ENCODE data around the gene PLRG1. TPM values are rescaled to one million over a fixed set of nuclear protein-coding genes. Genes with fewer than 3 reads are reported as not detected.

PLRG1 gene
- total RNA-seq, 1 donor from 2014 or later: 95.7 TPM

DNA sequence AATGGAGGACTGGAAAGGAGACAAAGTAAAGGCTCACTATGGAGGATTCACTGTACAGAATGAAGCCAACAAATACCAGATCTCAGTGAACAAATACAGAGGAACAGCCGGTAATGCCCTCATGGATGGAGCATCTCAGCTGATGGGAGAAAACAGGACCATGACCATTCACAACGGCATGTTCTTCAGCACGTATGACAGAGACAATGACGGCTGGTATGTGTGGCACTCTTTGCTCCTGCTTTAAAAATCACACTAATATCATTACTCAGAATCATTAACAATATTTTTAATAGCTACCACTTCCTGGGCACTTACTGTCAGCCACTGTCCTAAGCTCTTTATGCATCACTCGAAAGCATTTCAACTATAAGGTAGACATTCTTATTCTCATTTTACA, 19.4 kb upstream of the PLRG1 start:
- no peaks in the 10 kb centered on the region for H3K4me1 Mint-ChIP-seq (ENCODE audit: unreplicated experiment)
- peaks cover 3% of the 10 kb centered on the region for H3K27me3 Mint-ChIP-seq
- no peak overlapping the region for H3K27ac Mint-ChIP-seq
- no peak for TF ChIP-seq CTCF (conservative IDR thresholded peaks at IDR 0.05)
- no peak for DNase-seq (ENCODE audit: extremely low spot score, unreplicated experiment)
- no peaks in the 10 kb centered on the region for H3K9me3 Mint-ChIP-seq
- no peak overlapping the region for H3K4me3 Mint-ChIP-seq
- no peaks in the 10 kb centered on the region for H3K36me3 Mint-ChIP-seq

DNA sequence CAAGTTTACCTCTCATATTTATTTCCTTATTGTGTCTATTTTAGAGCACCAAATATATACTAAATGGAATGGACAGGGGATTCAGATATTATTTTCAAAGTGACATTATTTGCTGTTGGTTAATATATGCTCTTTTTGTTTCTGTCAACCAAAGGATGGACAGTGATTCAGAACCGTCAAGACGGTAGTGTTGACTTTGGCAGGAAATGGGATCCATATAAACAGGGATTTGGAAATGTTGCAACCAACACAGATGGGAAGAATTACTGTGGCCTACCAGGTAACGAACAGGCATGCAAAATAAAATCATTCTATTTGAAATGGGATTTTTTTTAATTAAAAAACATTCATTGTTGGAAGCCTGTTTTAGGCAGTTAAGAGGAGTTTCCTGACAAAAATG, 18.8 kb upstream of the PLRG1 start:
- TF ChIP-seq CTCF (conservative IDR thresholded peaks at IDR 0.05): no peak
- DNase-seq (ENCODE audit: extremely low spot score, unreplicated experiment): no peak
- Mint-ChIP-seq H3K27ac (no peak overlapping the region), H3K4me3 (no peak overlapping the region), H3K36me3 (no peaks in the 10 kb centered on the region), H3K27me3 (peaks cover 3% of the 10 kb centered on the region), H3K4me1 (ENCODE audit: unreplicated experiment) (no peaks in the 10 kb centered on the region), H3K9me3 (no peaks in the 10 kb centered on the region)

- no peak overlapping the region for H3K27ac Mint-ChIP-seq
- peaks cover 3% of the 10 kb centered on the region for H3K27me3 Mint-ChIP-seq
- no peaks in the 10 kb centered on the region for H3K9me3 Mint-ChIP-seq
- TF ChIP-seq CTCF (conservative IDR thresholded peaks at IDR 0.05): no peak
- no peak overlapping the region for H3K4me3 Mint-ChIP-seq
- H3K36me3 Mint-ChIP-seq: no peaks in the 10 kb centered on the region
- no peaks in the 10 kb centered on the region for H3K4me1 Mint-ChIP-seq (ENCODE audit: unreplicated experiment)
- no peak for DNase-seq (ENCODE audit: extremely low spot score, unreplicated experiment)
Observed at GRCh38 chr4:154566639-154567204, 16.5 kb upstream of the PLRG1 start.

- H3K36me3 Mint-ChIP-seq: no peaks in the 10 kb centered on the region
- no peaks in the 10 kb centered on the region for H3K9me3 Mint-ChIP-seq
- peaks cover 3% of the 10 kb centered on the region for H3K27me3 Mint-ChIP-seq
- no peak for TF ChIP-seq CTCF (conservative IDR thresholded peaks at IDR 0.05)
- no peak overlapping the region for H3K4me3 Mint-ChIP-seq
- no peaks in the 10 kb centered on the region for H3K4me1 Mint-ChIP-seq (ENCODE audit: unreplicated experiment)
- no peak overlapping the region for H3K27ac Mint-ChIP-seq
- DNase-seq (ENCODE audit: extremely low spot score, unreplicated experiment): no peak
Observed at GRCh38 chr4:154565704-154566103, 15.5 kb upstream of the PLRG1 start.

- Mint-ChIP-seq H3K27me3 (peaks cover under 1% of the 10 kb centered on the region), H3K36me3 (no peaks in the 10 kb centered on the region), H3K9me3 (no peaks in the 10 kb centered on the region)
Observed at GRCh38 chr4:154564311-154564710, 14.1 kb upstream of the PLRG1 start.

More at GRCh38 chr4:154564311-154564710, 14.1 kb upstream of the PLRG1 start:
- no peak overlapping the region for H3K27ac Mint-ChIP-seq
- H3K4me1 Mint-ChIP-seq (ENCODE audit: unreplicated experiment): no peaks in the 10 kb centered on the region
- no peak for DNase-seq (ENCODE audit: extremely low spot score, unreplicated experiment)
- H3K4me3 Mint-ChIP-seq: no peak overlapping the region
- TF ChIP-seq CTCF (conservative IDR thresholded peaks at IDR 0.05): no peak
